ENCODE data around the gene TMEM44. TPM values are rescaled to one million over a fixed set of nuclear protein-coding genes. Genes with fewer than 3 reads are reported as not detected.

The TMEM44 gene
- total and polyA plus RNA-seq, 10 donors, result 5.5 to 30.3 (median 22.1) TPM

GRCh38 chr3:194537732-194538247 lies 95.4 kb downstream of the TMEM44 start:
- no peak for TF ChIP-seq POLR2A (IDR thresholded peaks at IDR 0.05)
- TF ChIP-seq, protein P1, sequence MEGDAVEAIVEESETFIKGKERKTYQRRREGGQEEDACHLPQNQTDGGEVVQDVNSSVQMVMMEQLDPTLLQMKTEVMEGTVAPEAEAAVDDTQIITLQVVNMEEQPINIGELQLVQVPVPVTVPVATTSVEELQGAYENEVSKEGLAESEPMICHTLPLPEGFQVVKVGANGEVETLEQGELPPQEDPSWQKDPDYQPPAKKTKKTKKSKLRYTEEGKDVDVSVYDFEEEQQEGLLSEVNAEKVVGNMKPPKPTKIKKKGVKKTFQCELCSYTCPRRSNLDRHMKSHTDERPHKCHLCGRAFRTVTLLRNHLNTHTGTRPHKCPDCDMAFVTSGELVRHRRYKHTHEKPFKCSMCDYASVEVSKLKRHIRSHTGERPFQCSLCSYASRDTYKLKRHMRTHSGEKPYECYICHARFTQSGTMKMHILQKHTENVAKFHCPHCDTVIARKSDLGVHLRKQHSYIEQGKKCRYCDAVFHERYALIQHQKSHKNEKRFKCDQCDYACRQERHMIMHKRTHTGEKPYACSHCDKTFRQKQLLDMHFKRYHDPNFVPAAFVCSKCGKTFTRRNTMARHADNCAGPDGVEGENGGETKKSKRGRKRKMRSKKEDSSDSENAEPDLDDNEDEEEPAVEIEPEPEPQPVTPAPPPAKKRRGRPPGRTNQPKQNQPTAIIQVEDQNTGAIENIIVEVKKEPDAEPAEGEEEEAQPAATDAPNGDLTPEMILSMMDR (IDR thresholded peaks at IDR 0.05 in 8 of 11, conservative IDR thresholded peaks at IDR 0.05 in 3 of 11), result no peak
- no peak for TF ChIP-seq POLR2AphosphoS5 (IDR thresholded peaks at IDR 0.05)
- intact Hi-C loops (cut with DNase I; ENCODE audit: low total_unique reads), result no loop called here
- WGBS, 5 donors, result 75 to 83% (median 77%) methylated on average over 8 of the region's 8 CpGs
- H3K36me3 ChIP-seq, result no peaks in the 10 kb centered on the region
- no peaks in the 10 kb centered on the region for H3K27me3 ChIP-seq (replicated peaks in 1 of 7)
- peaks cover 0 to 25% (median 19%) of the 10 kb centered on the region in 8 donors for H3K9me3 ChIP-seq
- H3K27ac ChIP-seq, result no peak overlapping the region
- no peak for DNase-seq
- peaks cover 0 to 25% (median 4%) of the 10 kb centered on the region in 6 donors for H3K4me1 ChIP-seq
- H3K4me3 ChIP-seq, result no peak overlapping the region

Small RNAs within 50 kb of the gene (small RNA-seq; reads per million reads assigned to genes)
- gene AC046143.2, result 0 reads per million in 4 donors

Other genes with a start within 250 kb of the TMEM44 start
- gene GP5, start 234.2 kb downstream of the TMEM44 start, total RNA-seq, result 1 to 10 TPM in 3 of 7 donors, under 1 TPM in 4; 0.51 to 1.8 (median 0.79) TPM
- under 1 TPM; 0.15 to 0.27 (median 0.16) TPM for gene GP5, start 234.2 kb downstream of the TMEM44 start, polyA plus RNA-seq
- 100 to 1,000 TPM in 2 of 7 donors, 10 to 100 TPM in 5; 69.4 to 142 (median 87.5) TPM for gene ATP13A3, start 146.4 kb downstream of the TMEM44 start, total RNA-seq
- 10 to 100 TPM; 10.3 to 14.5 (median 11.0) TPM for gene ATP13A3, start 146.4 kb downstream of the TMEM44 start, polyA plus RNA-seq
- 10 to 100 TPM; 33.1 to 58.0 (median 44.1) TPM for gene LSG1, start 38.8 kb upstream of the TMEM44 start, total RNA-seq
- 10 to 100 TPM; 10.8 to 26.3 (median 15.6) TPM for gene LSG1, start 38.8 kb upstream of the TMEM44 start, polyA plus RNA-seq
- 100 to 1,000 TPM in 1 of 7 donors, 10 to 100 TPM in 6; 51.8 to 102 (median 74.0) TPM for gene FAM43A, start 52.5 kb upstream of the TMEM44 start, total RNA-seq
- 10 to 100 TPM; 16.9 to 62.8 (median 18.6) TPM for gene FAM43A, start 52.5 kb upstream of the TMEM44 start, polyA plus RNA-seq